Measurements from ENCODE around the gene KRT31. TPM values are rescaled to one million over a fixed set of nuclear protein-coding genes. Genes with fewer than 3 reads are reported as not detected.
A peak's percentile ranks its signal among the peaks of the same experiment; 100 is the strongest.

The KRT31 gene
- total and polyA plus RNA-seq, 8 donors = not detected

GRCh38 chr17:41411072-41411840 is 13.8 kb upstream of the KRT31 start:
- intact Hi-C loops (cut with DNase I) = no loop called here
- Histone ChIP-seq H3K9me3 (no peaks in the 10 kb centered on the region), H3K36me3 (no peaks in the 10 kb centered on the region), H3K4me3 (no peak overlapping the region), H3K4me1 (no peaks in the 10 kb centered on the region), H3K27ac (no peak overlapping the region), H3K27me3 (no peaks in the 10 kb centered on the region)
- FAIRE-seq (no peak), ATAC-seq (no peak), DNase-seq (no peak)
- TF ChIP-seq, protein P1, sequence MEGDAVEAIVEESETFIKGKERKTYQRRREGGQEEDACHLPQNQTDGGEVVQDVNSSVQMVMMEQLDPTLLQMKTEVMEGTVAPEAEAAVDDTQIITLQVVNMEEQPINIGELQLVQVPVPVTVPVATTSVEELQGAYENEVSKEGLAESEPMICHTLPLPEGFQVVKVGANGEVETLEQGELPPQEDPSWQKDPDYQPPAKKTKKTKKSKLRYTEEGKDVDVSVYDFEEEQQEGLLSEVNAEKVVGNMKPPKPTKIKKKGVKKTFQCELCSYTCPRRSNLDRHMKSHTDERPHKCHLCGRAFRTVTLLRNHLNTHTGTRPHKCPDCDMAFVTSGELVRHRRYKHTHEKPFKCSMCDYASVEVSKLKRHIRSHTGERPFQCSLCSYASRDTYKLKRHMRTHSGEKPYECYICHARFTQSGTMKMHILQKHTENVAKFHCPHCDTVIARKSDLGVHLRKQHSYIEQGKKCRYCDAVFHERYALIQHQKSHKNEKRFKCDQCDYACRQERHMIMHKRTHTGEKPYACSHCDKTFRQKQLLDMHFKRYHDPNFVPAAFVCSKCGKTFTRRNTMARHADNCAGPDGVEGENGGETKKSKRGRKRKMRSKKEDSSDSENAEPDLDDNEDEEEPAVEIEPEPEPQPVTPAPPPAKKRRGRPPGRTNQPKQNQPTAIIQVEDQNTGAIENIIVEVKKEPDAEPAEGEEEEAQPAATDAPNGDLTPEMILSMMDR (IDR thresholded peaks at IDR 0.05) = no peak
- WGBS, 2 donors = 85 to 90% methylated on average over 20 of the region's 20 CpGs

GRCh38 chr17:41407226-41407625 is 9.8 kb upstream of the KRT31 start:
- Histone ChIP-seq H3K4me1 (no peaks in the 10 kb centered on the region), H3K27ac (no peak overlapping the region), H3K4me3 (no peak overlapping the region), H3K36me3 (no peaks in the 10 kb centered on the region), H3K9me3 (no peaks in the 10 kb centered on the region), H3K27me3 (no peaks in the 10 kb centered on the region)
- TF ChIP-seq, protein P1 (IDR thresholded peaks at IDR 0.05) = no peak
- DNase-seq (no peak), ATAC-seq (no peak), FAIRE-seq (no peak)
- intact Hi-C loops (cut with DNase I) = no loop called here
- WGBS, 2 donors = 84 to 87% methylated on average over 10 of the region's 10 CpGs

DNA sequence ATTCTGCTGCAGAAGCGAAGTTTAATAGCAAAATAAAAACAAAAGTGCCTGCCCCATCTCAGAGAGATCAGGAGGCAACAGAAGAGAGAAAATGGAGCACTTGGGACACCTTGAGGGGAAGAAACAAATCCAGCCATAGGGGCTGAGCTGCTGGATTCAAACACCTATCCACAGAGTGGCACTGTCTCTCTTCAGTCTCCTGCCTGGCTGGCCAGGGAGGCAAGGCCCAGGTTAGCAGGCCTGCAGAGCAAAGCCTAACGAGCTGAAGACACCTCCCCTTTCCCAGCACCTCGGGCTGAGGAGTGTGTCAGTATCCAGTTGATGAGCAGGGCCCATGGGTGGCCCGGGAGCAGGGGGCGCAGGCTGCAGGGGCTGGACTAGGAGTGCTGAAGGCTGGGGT is 8.8 kb upstream of the KRT31 start:
- H3K4me3 ChIP-seq = no peak overlapping the region
- H3K36me3 ChIP-seq = no peaks in the 10 kb centered on the region
- 42 to 53% methylated on average over 5 of the region's 5 CpGs for WGBS, 2 donors
- intact Hi-C loops (cut with DNase I) = no loop called here
- ATAC-seq (peak in 1 of 4 donors; percentile 22), FAIRE-seq (no peak), DNase-seq (no peak)
- TF ChIP-seq, protein P1 (IDR thresholded peaks at IDR 0.05) = no peak
- no peaks in the 10 kb centered on the region for H3K27me3 ChIP-seq
- no peaks in the 10 kb centered on the region for H3K4me1 ChIP-seq
- no peaks in the 10 kb centered on the region for H3K9me3 ChIP-seq
- no peak overlapping the region for H3K27ac ChIP-seq

- TF ChIP-seq, protein P1 (IDR thresholded peaks at IDR 0.05) = no peak
- DNase-seq (no peak), ATAC-seq (peak in 2 of 4 donors; percentile 24 to 44), FAIRE-seq (no peak)
- no peaks in the 10 kb centered on the region for H3K36me3 ChIP-seq
- no peaks in the 10 kb centered on the region for H3K9me3 ChIP-seq
- no peak overlapping the region for H3K4me3 ChIP-seq
- H3K27me3 ChIP-seq = no peaks in the 10 kb centered on the region
- no peak overlapping the region for H3K27ac ChIP-seq
- 50 to 54% methylated on average over 7 of the region's 7 CpGs for WGBS, 2 donors
- intact Hi-C loops (cut with DNase I) = no loop called here
- no peaks in the 10 kb centered on the region for H3K4me1 ChIP-seq
These were observed 6.7 kb upstream of the KRT31 start for GRCh38 chr17:41404024-41404671.
